Ammon's horn (tissue), 1 donor: ENCODE measurements around the gene OR4K13.

Experiments used
- DNase-seq: peaks from one replicate; pipeline ENCODE4 v3.0.0-alpha.2; 2016; ENCODE audit warnings: low spot score

OR4K13 gene, protein sequence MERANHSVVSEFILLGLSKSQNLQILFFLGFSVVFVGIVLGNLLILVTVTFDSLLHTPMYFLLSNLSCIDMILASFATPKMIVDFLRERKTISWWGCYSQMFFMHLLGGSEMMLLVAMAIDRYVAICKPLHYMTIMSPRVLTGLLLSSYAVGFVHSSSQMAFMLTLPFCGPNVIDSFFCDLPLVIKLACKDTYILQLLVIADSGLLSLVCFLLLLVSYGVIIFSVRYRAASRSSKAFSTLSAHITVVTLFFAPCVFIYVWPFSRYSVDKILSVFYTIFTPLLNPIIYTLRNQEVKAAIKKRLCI

DNA sequence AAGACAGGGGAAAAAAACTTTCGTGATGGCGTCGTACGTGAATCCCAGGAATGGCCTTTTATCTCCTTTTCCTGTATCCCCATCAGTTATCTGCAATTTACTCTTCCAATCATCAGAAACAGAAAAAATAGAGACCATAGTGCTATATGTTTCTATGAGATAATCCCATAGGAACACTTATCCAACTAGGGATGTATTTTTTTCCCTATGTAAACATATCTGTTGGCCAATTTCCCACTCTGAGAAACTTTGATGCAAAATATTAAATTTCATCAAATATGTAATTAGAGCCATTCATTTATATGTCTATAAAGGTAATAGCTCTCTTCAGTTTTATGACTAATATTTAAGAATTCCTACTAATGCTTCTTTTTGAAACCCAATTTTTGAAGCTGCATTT, at the start of gene OR4K13:
Gene OR4K13 (minus strand): TSS at position 101 of the 400 bp plus-strand sequence. CDS start 1,280 bp downstream, outside the sequence.
- DNase-seq = no peak

DNA sequence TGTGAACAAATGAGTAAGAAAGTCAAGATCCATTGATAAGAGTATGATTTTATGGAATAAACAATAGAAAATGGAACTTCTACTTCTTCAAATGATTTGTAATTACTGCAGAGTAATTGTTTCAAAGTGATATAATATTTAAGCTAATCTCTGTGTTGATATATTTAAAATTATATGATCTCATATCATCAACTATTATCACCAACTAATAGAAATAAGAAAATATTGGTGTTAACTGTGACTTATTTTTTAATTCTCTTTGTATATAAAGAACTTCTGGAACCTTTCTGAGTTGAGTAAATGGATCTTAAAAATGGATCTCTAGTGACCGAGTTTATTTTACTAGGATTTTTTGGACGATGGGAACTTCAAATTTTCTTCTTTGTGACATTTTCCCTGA, 23.9 kb upstream of the OR4K13 start, which contains the start of gene OR4L1:
Gene OR4L1 (plus strand): TSS at position 301 of the 400 bp plus-strand sequence. CDS start 0 bp downstream, at position 301.
- no peak for DNase-seq

DNA sequence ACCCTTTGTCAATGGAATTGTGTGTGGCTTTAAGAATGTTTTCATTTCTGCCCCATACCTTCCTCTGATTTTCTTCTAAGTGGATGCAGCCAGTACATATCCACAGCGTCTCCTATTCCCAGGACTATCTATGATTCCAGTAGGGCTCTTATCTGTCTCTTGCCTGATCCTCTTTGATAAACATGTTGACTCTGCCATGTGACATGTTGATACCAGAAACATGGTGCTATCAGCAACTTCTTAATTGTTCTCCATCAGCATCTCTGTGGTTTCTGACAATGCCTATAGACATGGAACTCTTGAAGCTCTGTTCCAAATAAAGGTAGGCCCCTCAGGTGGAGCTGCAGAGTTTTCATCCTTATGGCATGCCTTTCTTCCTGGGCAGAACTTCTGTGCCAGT, 12.4 kb upstream of the OR4K13 start:
- DNase-seq = no peak

DNA sequence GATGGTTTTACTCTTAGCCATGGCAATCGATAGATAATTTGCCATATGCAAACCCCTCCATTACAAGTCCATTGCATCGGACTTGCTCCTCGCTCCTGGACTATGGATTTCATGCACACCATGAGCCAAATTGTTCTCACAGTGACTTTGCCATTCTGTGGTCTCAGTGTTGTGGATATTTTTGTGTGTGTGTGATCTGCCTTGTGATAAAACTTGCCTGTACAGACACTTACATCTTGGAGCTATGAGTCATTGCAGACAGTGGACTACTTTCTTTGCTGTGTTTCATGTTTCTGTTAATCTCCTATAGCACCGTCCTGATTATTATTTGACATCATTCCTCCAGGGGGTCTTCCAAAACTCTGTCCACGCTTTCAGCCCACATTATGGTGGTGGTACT, 8.4 kb upstream of the OR4K13 start:
- no peak for DNase-seq

DNA sequence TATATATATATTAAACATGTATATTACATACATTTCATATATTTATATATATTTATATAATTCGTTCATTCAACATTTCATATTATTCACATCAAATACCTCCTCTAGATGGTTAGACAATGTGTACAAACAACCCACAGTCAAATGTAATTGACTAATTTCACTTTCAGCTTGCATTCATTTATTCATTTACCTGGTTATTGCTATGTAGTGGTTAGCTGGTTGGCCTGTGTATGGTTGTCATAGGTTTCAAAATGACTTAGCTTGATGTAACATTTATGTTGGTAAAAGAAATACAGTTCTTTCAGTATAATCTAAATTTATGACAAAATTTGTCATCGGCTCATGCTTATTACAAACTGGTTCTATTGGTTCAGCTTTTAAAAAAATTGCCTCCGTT, 389 bp downstream of the OR4K13 start:
- DNase-seq = no peak

DNA sequence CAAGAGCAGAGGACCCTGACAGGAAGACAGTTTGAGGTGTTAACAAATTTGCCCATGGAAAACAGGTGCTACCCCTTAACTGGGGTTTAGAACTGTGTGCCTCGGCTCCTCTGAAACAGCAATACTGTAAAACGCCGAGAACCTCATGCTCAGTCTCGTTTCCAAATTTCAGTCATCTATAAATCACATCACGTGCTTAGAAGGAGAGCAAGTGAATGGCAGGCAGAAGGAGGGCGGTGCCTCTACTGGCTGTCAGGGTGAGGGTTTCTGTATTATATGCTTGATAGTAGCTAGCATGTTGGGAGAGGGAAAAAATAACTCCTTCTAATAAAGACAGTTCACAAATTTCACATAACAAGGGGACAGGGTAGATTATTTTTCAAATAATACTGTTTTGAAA, 4.8 kb downstream of the OR4K13 start:
- DNase-seq = no peak

DNA sequence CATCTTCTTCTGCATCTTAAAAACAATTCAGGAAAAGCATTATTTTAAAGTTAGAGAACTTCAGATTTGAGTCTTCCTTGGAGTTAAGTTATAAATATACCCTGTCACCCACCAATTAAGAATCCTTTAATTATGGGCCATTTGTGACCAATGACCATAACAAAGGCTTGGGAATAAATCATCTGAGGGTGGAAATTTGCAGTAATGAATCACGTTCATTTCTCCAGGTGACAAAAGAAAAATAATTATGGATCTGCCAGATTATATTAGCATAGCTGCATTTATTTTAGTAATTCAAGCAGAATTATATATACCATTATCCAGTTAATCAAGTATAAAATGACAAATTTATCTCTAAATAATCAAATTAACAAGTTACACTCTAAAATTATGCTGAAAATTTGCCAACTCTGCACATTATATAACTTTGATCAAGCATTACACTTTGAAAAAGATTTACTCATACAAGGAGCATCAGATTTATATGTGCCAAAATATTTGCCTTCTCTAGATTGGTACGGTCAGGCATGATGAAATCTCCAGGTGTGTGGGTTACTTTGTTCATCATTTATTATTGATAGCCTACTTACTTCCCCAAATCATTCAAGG, 16.5 kb downstream of the OR4K13 start, which contains the start of gene OR4K14:
Gene OR4K14 (minus strand): TSS at position 51 of the 609 bp plus-strand sequence. CDS start 4,114 bp downstream, outside the sequence.
- DNase-seq = no peak

DNA sequence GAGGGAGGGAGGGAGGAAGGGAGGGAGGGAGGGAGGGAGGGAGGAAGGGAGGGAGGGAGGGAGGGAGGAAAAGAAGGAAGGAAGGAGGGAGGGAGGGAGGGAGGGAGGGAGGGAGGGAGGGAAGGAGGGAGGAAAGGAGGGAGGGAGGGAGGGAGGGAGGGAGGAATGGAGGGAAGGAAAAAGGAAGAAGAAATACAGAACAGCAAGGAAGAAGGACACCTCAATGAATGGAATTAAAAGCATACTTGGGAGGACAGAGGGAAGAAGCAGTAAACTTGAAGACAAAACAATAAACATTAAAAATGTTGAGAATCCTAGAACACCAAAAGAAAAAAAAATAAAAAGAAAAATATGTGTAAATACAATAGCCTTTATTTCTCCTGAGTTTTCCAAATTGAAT, 27.7 kb downstream of the OR4K13 start:
- DNase-seq = no peak

DNA sequence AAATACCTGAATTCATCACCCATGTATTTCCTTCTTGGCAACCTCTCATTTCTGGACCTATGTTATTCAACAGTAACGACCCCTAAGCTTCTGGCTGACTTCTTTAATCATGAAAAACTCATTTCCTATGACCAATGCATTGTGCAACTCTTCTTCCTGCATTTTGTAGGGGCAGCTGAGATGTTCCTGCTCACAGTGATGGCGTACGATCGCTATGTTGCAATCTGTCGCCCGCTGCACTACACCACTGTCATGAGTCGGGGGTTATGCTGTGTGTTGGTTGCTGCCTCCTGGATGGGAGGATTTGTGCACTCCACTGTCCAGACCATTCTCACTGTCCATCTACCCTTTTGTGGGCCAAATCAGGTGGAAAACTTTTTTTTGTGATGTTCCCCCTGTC, 33.5 kb downstream of the OR4K13 start:
- no peak for DNase-seq

DNA sequence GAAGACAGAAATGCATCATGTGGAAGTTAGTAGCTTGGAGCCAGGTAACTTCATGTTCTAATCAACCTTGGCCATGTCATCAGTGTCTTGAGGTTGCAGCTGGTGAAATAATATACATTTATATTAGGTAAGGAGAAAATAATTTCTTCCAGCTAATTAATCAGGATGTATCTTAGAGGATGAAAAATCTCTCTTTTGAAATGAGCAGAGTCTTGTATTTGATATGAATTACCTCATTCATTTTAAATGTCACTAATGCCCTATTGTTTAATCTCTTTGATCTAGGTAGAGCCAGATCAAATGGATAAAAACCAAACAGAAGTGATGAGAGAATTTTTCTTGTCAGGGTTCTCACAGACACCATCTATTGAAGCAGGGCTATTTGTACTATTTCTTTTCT, 34.0 kb downstream of the OR4K13 start, which contains the start of gene OR4Q2:
Gene OR4Q2 (plus strand): TSS at position 301 of the 400 bp plus-strand sequence.
- no peak for DNase-seq

DNA sequence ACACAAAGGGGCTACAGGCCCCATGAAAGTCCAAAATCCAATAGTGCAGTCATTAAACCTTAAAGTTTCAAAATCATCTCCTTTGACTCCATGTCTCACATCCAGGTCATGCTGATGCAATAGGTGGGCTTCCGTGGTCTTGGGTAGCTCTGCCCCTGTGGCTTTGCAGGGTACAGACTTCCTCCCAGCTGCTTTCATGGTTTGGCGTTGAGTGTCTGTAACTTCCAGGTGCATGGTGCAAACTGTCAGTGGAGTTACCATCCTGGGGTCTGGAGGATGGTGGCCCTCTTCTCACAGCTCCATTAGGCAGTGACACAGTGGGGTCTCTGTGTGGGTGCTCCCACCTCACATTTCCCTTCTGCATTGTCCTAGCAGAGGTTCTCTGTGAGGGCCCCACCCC, 42.4 kb downstream of the OR4K13 start:
- no peak for DNase-seq
